ENCODE results near the gene ANKRD60. TPM values are rescaled to one million over a fixed set of nuclear protein-coding genes. Genes with fewer than 3 reads are reported as not detected.

ANKRD60 gene
- total RNA-seq, 2 donors from 2014 or later: 0.80 TPM; not detected in 1

DNA sequence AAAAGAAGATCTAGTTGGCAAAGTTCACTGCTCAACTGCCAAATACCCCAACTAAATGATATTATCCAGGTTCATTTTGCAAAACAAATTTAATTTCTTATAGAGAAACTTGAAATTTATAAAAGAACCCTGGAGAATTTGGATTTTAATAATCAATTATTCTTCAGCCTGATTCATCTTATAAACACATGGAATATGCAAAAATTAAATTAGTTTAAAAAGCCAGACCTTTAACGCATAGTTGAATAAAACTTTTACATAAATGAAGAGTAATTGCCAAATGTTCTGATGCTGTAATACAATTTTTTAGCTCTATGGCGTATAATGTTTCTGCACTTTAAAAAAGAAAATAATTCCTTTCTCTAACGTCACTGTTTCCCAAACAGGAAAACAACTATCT is 33.2 kb upstream of the ANKRD60 start:
- TF ChIP-seq CTCF (IDR thresholded peaks at IDR 0.05): no peak
- no peak for TF ChIP-seq POLR2AphosphoS5 (IDR thresholded peaks at IDR 0.05)
- Histone ChIP-seq H3K36me3 (no peaks in the 10 kb centered on the region), H3K4me1 (replicated peaks) (no peaks in the 10 kb centered on the region), H3K27me3 (replicated peaks; ENCODE audit: insufficient read depth) (no peaks in the 10 kb centered on the region), H3K27ac (no peak overlapping the region), H3K9me3 (no peaks in the 10 kb centered on the region), H3K4me3 (no peak overlapping the region)
- intact Hi-C loops (cut with DNase I): no loop called here
- 89% methylated on average over 3 of the region's 3 CpGs for WGBS
- no peak for DNase-seq (ENCODE audit: low spot score)

GRCh38 chr20:58260006-58260405 is 31.6 kb upstream of the ANKRD60 start:
- intact Hi-C loops (cut with DNase I): no loop called here
- 78% methylated on average over 5 of the region's 5 CpGs for WGBS

DNA sequence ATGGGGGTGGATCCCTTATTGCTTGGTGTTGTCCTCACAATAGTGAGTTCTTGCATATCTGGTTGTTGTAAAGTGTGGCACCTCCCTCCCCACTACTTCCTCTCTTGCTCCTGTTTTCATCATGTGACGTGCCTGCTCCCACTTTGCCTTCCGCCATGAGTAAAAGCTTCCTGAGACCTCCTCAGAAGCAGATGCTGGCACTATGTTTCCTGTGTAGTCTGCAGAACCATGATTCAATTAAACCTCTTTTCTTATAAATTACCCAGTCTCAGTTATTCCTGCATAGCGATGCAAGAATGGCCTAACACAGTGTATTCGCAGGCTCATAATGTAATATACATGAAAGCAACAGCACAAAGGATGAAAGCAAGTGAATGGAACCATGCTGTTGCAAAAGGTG is 28.4 kb upstream of the ANKRD60 start:
- no peaks in the 10 kb centered on the region for H3K9me3 ChIP-seq
- H3K27me3 ChIP-seq (replicated peaks; ENCODE audit: insufficient read depth): no peaks in the 10 kb centered on the region
- no peaks in the 10 kb centered on the region for H3K4me1 ChIP-seq (replicated peaks)
- H3K36me3 ChIP-seq: no peaks in the 10 kb centered on the region
- H3K4me3 ChIP-seq: no peak overlapping the region
- intact Hi-C loops (cut with DNase I): no loop called here
- no peak overlapping the region for H3K27ac ChIP-seq
- 98% methylated on average over 4 of the region's 4 CpGs for WGBS
- DNase-seq (ENCODE audit: low spot score): no peak
- TF ChIP-seq POLR2AphosphoS5 (IDR thresholded peaks at IDR 0.05) (no peak), POLR2A (IDR thresholded peaks at IDR 0.05) (no peak), CTCF (IDR thresholded peaks at IDR 0.05) (no peak)

More at GRCh38 chr20:58260006-58260405, 31.6 kb upstream of the ANKRD60 start:
- no peaks in the 10 kb centered on the region for H3K4me1 ChIP-seq (replicated peaks)
- no peaks in the 10 kb centered on the region for H3K9me3 ChIP-seq
- no peak overlapping the region for H3K4me3 ChIP-seq
- no peak for TF ChIP-seq CTCF (IDR thresholded peaks at IDR 0.05)
- TF ChIP-seq POLR2AphosphoS5 (IDR thresholded peaks at IDR 0.05): no peak
- no peak for TF ChIP-seq POLR2A (IDR thresholded peaks at IDR 0.05)
- no peaks in the 10 kb centered on the region for H3K27me3 ChIP-seq (replicated peaks; ENCODE audit: insufficient read depth)
- H3K36me3 ChIP-seq: no peaks in the 10 kb centered on the region
- DNase-seq (ENCODE audit: low spot score): no peak
- H3K27ac ChIP-seq: no peak overlapping the region

- TF ChIP-seq CTCF (IDR thresholded peaks at IDR 0.05): no peak
- no peak for TF ChIP-seq POLR2AphosphoS5 (IDR thresholded peaks at IDR 0.05)
- no peak for TF ChIP-seq POLR2A (IDR thresholded peaks at IDR 0.05)
- no peak for DNase-seq (ENCODE audit: low spot score)
- no peak overlapping the region for H3K4me3 ChIP-seq
- no peak overlapping the region for H3K27ac ChIP-seq
- no peaks in the 10 kb centered on the region for H3K36me3 ChIP-seq
- 95% methylated on average over 2 of the region's 2 CpGs for WGBS
- intact Hi-C loops (cut with DNase I): no loop called here
- no peaks in the 10 kb centered on the region for H3K9me3 ChIP-seq
- H3K27me3 ChIP-seq (replicated peaks; ENCODE audit: insufficient read depth): no peaks in the 10 kb centered on the region
- H3K4me1 ChIP-seq (replicated peaks): no peaks in the 10 kb centered on the region
Observed at GRCh38 chr20:58256307-58256706, 27.9 kb upstream of the ANKRD60 start.

- Histone ChIP-seq H3K9me3 (no peaks in the 10 kb centered on the region), H3K4me3 (no peak overlapping the region), H3K27ac (no peak overlapping the region), H3K4me1 (replicated peaks) (no peaks in the 10 kb centered on the region), H3K36me3 (no peaks in the 10 kb centered on the region), H3K27me3 (replicated peaks; ENCODE audit: insufficient read depth) (no peaks in the 10 kb centered on the region)
- TF ChIP-seq POLR2AphosphoS5 (IDR thresholded peaks at IDR 0.05): no peak
- intact Hi-C loops (cut with DNase I): no loop called here
- no peak for DNase-seq (ENCODE audit: low spot score)
Observed at GRCh38 chr20:58254890-58255289, 26.4 kb upstream of the ANKRD60 start.
